Measurements from ENCODE around the gene TMEM63A.

DNA sequence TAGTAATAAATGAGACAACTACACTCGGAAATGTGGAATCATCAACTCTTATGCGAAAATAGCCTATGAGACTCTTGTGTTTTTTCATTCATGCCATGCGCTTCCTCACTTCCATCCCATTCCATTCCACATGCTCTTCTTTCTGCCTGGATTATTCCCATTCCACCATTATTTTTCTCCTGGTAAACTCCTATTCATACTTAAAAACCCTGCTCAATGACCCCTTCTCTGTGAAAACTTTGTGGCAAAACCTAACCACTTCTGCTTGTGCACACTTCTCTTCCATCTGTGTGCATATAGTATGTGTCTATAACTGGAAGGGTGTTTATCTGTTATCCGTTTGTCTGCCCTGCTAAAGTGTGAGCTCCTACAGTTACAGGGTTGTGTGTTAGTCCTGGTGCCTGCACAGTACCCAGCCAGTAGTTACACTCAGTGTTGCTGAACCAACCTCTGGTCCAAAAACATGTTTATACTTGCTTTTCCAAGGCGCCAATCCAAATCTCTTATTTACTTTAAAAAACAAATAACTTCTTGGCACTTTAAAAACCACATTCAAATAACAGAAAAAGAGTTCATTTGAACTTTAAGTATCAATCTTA is 61.6 kb downstream of the TMEM63A start:
- TF ChIP-seq SRF (IDR thresholded peaks at IDR 0.05; ENCODE audit: low read depth in 2 of 2, low read length in 2 of 2) (no peak), MTA3 (IDR thresholded peaks at IDR 0.05; ENCODE audit: borderline replicate concordance, low read length) (no peak), EZH2 (IDR thresholded peaks at IDR 0.05; ENCODE audit: borderline replicate concordance, control insufficient read depth, low read depth, low read length) (no peak), POLR2A (IDR thresholded peaks at IDR 0.05; ENCODE audit: low read depth, low read length) (no peak), ZBED1 (IDR thresholded peaks at IDR 0.05; ENCODE audit: borderline replicate concordance) (no peak), ASH2L (IDR thresholded peaks at IDR 0.05; ENCODE audit: borderline replicate concordance, low read depth) (no peak), GABPA (IDR thresholded peaks at IDR 0.05; ENCODE audit: low read depth) (no peak), POLR2AphosphoS5 (IDR thresholded peaks at IDR 0.05; ENCODE audit: low read length) (no peak)
- TF ChIP-seq, protein P1, sequence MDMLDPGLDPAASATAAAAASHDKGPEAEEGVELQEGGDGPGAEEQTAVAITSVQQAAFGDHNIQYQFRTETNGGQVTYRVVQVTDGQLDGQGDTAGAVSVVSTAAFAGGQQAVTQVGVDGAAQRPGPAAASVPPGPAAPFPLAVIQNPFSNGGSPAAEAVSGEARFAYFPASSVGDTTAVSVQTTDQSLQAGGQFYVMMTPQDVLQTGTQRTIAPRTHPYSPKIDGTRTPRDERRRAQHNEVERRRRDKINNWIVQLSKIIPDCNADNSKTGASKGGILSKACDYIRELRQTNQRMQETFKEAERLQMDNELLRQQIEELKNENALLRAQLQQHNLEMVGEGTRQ (IDR thresholded peaks at IDR 0.05; ENCODE audit: borderline replicate concordance, low read depth, low read length): no peak
